GM23338 (cell line): ENCODE data around the gene LCP1. TPM values are rescaled to one million over a fixed set of nuclear protein-coding genes. Genes with fewer than 3 reads are reported as not detected.

Experiments
- JUNB ChIP-seq: IDR thresholded peaks from one replicate; pipeline ENCODE4 v1.6.1; 2016; ENCODE audit warnings: antibody characterized with exemption; ENCODE audit not compliant: unreplicated experiment
- POLR2AphosphoS5 ChIP-seq: IDR thresholded peaks from 2 replicates; pipeline ENCODE4 v1.6.1; 2016; ENCODE audit warnings: antibody characterized with exemption, low read depth
- REST ChIP-seq: IDR thresholded peaks from one replicate; pipeline ENCODE4 v1.6.1; 2018; ENCODE audit warnings: antibody characterized with exemption; ENCODE audit not compliant: unreplicated experiment
- polyA plus RNA-seq: library from polyadenylated mRNA; unstranded; fragments of >200 nt; fragmentation: Nextera tagmentation; extraction: Ambion mirVana; gene quantifications from 2 replicates; pipeline ENCODE4 v1.2.1, GENCODE V29; 2016
- total RNA-seq: library from RNA; depleted of rRNA; stranded (reverse); fragments of >200 nt; shearing (Covaris generic); gene quantifications from 2 replicates; pipeline ENCODE4 v1.2.3, GENCODE V29; 2014
- TF ChIP-seq, protein P1 (sequence below): fragments of 250-450 bp; sonication (Bioruptor Pico); IDR thresholded peaks from 2 replicates; pipeline ENCODE4 v1.5.0; 2020; ENCODE audit warnings: mild to moderate bottlenecking, moderate library complexity
- TF ChIP-seq, protein P2 (sequence below): IDR thresholded peaks from 2 replicates; pipeline ENCODE4 v1.6.1; 2016; ENCODE audit warnings: antibody characterized with exemption

Gene LCP1
- total and polyA plus RNA-seq, 2 experiments from 2014 or later: 1.9 to 3.4 TPM

DNA sequence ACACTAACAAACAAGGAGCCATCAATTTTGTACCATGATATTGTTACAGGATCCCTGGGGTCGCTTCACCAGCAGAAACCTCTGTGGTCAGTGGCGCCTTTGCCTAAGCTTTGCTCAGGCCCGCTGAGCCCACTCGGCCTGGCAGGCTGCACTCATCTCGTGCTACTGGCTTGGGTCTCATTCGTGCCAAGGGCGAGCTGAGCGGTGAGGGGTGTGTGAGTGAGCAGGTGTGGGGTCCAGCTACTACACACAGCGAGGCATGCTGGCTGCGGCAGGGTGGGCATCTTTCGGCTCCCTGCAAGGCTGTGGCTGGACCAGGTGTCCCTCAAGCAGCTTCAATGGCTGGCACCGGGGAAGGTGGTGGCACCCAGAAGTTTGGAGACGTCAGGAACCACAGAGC lies 96.2 kb downstream of the LCP1 start (continued):
- TF ChIP-seq, protein P1, sequence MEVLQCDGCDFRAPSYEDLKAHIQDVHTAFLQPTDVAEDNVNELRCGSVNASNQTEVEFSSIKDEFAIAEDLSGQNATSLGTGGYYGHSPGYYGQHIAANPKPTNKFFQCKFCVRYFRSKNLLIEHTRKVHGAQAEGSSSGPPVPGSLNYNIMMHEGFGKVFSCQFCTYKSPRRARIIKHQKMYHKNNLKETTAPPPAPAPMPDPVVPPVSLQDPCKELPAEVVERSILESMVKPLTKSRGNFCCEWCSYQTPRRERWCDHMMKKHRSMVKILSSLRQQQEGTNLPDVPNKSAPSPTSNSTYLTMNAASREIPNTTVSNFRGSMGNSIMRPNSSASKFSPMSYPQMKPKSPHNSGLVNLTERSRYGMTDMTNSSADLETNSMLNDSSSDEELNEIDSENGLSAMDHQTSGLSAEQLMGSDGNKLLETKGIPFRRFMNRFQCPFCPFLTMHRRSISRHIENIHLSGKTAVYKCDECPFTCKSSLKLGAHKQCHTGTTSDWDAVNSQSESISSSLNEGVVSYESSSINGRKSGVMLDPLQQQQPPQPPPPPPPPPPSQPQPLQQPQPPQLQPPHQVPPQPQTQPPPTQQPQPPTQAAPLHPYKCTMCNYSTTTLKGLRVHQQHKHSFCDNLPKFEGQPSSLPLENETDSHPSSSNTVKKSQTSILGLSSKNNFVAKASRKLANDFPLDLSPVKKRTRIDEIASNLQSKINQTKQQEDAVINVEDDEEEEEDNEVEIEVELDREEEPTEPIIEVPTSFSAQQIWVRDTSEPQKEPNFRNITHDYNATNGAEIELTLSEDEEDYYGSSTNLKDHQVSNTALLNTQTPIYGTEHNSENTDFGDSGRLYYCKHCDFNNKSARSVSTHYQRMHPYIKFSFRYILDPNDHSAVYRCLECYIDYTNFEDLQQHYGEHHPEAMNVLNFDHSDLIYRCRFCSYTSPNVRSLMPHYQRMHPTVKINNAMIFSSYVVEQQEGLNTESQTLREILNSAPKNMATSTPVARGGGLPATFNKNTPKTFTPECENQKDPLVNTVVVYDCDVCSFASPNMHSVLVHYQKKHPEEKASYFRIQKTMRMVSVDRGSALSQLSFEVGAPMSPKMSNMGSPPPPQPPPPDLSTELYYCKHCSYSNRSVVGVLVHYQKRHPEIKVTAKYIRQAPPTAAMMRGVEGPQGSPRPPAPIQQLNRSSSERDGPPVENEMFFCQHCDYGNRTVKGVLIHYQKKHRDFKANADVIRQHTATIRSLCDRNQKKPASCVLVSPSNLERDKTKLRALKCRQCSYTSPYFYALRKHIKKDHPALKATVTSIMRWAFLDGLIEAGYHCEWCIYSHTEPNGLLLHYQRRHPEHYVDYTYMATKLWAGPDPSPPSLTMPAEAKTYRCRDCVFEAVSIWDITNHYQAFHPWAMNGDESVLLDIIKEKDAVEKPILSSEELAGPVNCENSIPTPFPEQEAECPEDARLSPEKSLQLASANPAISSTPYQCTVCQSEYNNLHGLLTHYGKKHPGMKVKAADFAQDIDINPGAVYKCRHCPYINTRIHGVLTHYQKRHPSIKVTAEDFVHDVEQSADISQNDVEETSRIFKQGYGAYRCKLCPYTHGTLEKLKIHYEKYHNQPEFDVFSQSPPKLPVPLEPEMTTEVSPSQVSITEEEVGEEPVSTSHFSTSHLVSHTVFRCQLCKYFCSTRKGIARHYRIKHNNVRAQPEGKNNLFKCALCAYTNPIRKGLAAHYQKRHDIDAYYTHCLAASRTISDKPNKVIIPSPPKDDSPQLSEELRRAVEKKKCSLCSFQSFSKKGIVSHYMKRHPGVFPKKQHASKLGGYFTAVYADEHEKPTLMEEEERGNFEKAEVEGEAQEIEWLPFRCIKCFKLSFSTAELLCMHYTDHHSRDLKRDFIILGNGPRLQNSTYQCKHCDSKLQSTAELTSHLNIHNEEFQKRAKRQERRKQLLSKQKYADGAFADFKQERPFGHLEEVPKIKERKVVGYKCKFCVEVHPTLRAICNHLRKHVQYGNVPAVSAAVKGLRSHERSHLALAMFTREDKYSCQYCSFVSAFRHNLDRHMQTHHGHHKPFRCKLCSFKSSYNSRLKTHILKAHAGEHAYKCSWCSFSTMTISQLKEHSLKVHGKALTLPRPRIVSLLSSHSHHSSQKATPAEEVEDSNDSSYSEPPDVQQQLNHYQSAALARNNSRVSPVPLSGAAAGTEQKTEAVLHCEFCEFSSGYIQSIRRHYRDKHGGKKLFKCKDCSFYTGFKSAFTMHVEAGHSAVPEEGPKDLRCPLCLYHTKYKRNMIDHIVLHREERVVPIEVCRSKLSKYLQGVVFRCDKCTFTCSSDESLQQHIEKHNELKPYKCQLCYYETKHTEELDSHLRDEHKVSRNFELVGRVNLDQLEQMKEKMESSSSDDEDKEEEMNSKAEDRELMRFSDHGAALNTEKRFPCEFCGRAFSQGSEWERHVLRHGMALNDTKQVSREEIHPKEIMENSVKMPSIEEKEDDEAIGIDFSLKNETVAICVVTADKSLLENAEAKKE (CRISPR knock-in tag): no peak
- TF ChIP-seq JUNB: no peak
- TF ChIP-seq POLR2AphosphoS5: no peak
- TF ChIP-seq REST: no peak
- TF ChIP-seq, protein P2, sequence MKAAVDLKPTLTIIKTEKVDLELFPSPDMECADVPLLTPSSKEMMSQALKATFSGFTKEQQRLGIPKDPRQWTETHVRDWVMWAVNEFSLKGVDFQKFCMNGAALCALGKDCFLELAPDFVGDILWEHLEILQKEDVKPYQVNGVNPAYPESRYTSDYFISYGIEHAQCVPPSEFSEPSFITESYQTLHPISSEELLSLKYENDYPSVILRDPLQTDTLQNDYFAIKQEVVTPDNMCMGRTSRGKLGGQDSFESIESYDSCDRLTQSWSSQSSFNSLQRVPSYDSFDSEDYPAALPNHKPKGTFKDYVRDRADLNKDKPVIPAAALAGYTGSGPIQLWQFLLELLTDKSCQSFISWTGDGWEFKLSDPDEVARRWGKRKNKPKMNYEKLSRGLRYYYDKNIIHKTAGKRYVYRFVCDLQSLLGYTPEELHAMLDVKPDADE: no peak
